ENCODE results near the gene NALCN. TPM values are rescaled to one million over a fixed set of nuclear protein-coding genes. Genes with fewer than 3 reads are reported as not detected.

The NALCN gene
- total RNA-seq, 2 donors from 2014 or later: 0.11 TPM; not detected in 1

- 89 to 96% methylated on average over 11 to 12 of the region's 12 CpGs for WGBS, 2 experiments (ENCODE audit: insufficient coverage in 1 of 2, insufficient read length in 1 of 2)
- no peak for DNase-seq
- H3K27ac ChIP-seq (ENCODE audit: low read depth, low read length): no peak overlapping the region
- Mint-ChIP-seq H3K27me3 (ENCODE audit: insufficient read depth) (no peaks in the 10 kb centered on the region), H3K4me1 (no peaks in the 10 kb centered on the region), H3K36me3 (ENCODE audit: low read depth) (no peaks in the 10 kb centered on the region), H3K9me3 (no peaks in the 10 kb centered on the region), H3K27ac (no peak overlapping the region), H3K4me3 (no peak overlapping the region)
- H3K4me1 ChIP-seq (ENCODE audit: control insufficient read depth, insufficient read depth, low read length): no peaks in the 10 kb centered on the region
- H3K27me3 ChIP-seq (ENCODE audit: control insufficient read depth, insufficient read depth, low read length, poor library complexity, severe bottlenecking): no peaks in the 10 kb centered on the region
- TF ChIP-seq CTCF (conservative IDR thresholded peaks at IDR 0.05): no peak
- H3K9me3 ChIP-seq (ENCODE audit: control insufficient read depth, low read length): no peaks in the 10 kb centered on the region
- H3K9ac ChIP-seq (ENCODE audit: extremely low read depth, low read length, poor library complexity, severe bottlenecking): no peak overlapping the region
- no peaks in the 10 kb centered on the region for H3K36me3 ChIP-seq (ENCODE audit: control insufficient read depth, insufficient read depth, low read length)
- H3K4me3 ChIP-seq (ENCODE audit: low read length): no peak overlapping the region
Observed at GRCh38 chr13:101065329-101065728, 351.0 kb downstream of the NALCN start.

- H3K27ac ChIP-seq (ENCODE audit: low read depth, low read length): no peak overlapping the region
- peaks cover 10% of the 10 kb centered on the region for H3K4me1 Mint-ChIP-seq
- no peaks in the 10 kb centered on the region for H3K27me3 ChIP-seq (ENCODE audit: control insufficient read depth, insufficient read depth, low read length, poor library complexity, severe bottlenecking)
- no peaks in the 10 kb centered on the region for H3K4me1 ChIP-seq (ENCODE audit: control insufficient read depth, insufficient read depth, low read length)
- no peaks in the 10 kb centered on the region for H3K36me3 ChIP-seq (ENCODE audit: control insufficient read depth, insufficient read depth, low read length)
- H3K9me3 ChIP-seq (ENCODE audit: control insufficient read depth, low read length): no peaks in the 10 kb centered on the region
- no peak overlapping the region for H3K4me3 ChIP-seq (ENCODE audit: low read length)
- no peak overlapping the region for H3K4me3 Mint-ChIP-seq
- H3K9ac ChIP-seq (ENCODE audit: extremely low read depth, low read length, poor library complexity, severe bottlenecking): no peak overlapping the region
- TF ChIP-seq CTCF (conservative IDR thresholded peaks at IDR 0.05): no peak
- no peak for DNase-seq
- no peaks in the 10 kb centered on the region for H3K9me3 Mint-ChIP-seq
- no peak overlapping the region for H3K27ac Mint-ChIP-seq
- no peaks in the 10 kb centered on the region for H3K27me3 Mint-ChIP-seq (ENCODE audit: insufficient read depth)
- no peaks in the 10 kb centered on the region for H3K36me3 Mint-ChIP-seq (ENCODE audit: low read depth)
- 88 to 89% methylated on average over 7 to 10 of the region's 10 CpGs for WGBS, 2 experiments (ENCODE audit: insufficient coverage in 1 of 2, insufficient read length in 1 of 2)
Observed at GRCh38 chr13:101059793-101060192, 356.5 kb downstream of the NALCN start.

DNA sequence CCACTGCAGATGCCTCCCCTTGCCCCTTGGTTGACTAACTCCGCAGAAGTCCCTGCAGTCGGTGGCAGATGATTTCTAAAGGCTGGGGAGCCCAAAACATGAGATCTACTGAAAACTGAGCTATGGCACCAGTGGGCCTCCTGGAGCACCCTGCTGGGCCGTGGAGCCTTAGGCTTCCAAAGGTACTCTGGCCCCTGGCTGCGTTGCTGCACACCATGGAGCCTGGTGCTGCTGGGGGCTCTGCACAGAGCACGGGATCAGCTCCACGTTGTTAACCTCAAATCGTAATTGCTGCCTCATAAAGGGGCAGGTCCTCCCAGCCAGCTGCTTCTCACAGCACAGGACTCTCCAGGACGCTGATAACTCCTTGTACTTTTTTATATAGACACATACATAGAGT lies 357.5 kb downstream of the NALCN start:
- Mint-ChIP-seq H3K27me3 (ENCODE audit: insufficient read depth) (no peaks in the 10 kb centered on the region), H3K9me3 (no peaks in the 10 kb centered on the region), H3K27ac (no peak overlapping the region), H3K4me3 (no peak overlapping the region), H3K36me3 (ENCODE audit: low read depth) (no peaks in the 10 kb centered on the region), H3K4me1 (peaks cover 10% of the 10 kb centered on the region)
- DNase-seq: no peak
- 86 to 93% methylated on average over 7 to 8 of the region's 8 CpGs for WGBS, 2 experiments (ENCODE audit: insufficient coverage in 1 of 2, insufficient read length in 1 of 2)
- Histone ChIP-seq H3K4me3 (ENCODE audit: low read length) (no peak overlapping the region), H3K4me1 (ENCODE audit: control insufficient read depth, insufficient read depth, low read length) (no peaks in the 10 kb centered on the region), H3K27me3 (ENCODE audit: control insufficient read depth, insufficient read depth, low read length, poor library complexity, severe bottlenecking) (no peaks in the 10 kb centered on the region), H3K36me3 (ENCODE audit: control insufficient read depth, insufficient read depth, low read length) (no peaks in the 10 kb centered on the region), H3K27ac (ENCODE audit: low read depth, low read length) (no peak overlapping the region), H3K9me3 (ENCODE audit: control insufficient read depth, low read length) (no peaks in the 10 kb centered on the region), H3K9ac (ENCODE audit: extremely low read depth, low read length, poor library complexity, severe bottlenecking) (no peak overlapping the region)
- TF ChIP-seq CTCF (conservative IDR thresholded peaks at IDR 0.05): no peak
